ENCODE data around the gene NKX2-3.

NKX2-3 gene

GRCh38 chr10:99531696-99532593 is 797 bp upstream of the NKX2-3 start:
- WGBS (ENCODE audit: extremely low coverage, insufficient coverage, insufficient read length) = no CpG with 5 or more reads among the region's 25 CpGs
- peak overlapping the region; percentile 64 for H3K4me3 ChIP-seq (ENCODE audit: low read depth, low read length)
- peak overlapping the region; percentile 5 for H2AK5ac ChIP-seq (ENCODE audit: low read length)
- peak overlapping the region; percentile 91 for H2BK5ac ChIP-seq (ENCODE audit: low read depth, low read length, poor library complexity)
- no peak overlapping the region for H3K23ac ChIP-seq (ENCODE audit: low read length)
- H4K91ac ChIP-seq (ENCODE audit: low read depth, low read length) = peak overlapping the region; percentile 98
- peak overlapping the region; percentile 87 for H4K8ac ChIP-seq (ENCODE audit: low read depth, low read length)
- DNase-seq = no peak
- H3K4ac ChIP-seq (ENCODE audit: low read depth, low read length) = no peak overlapping the region
- H3K27me3 ChIP-seq (ENCODE audit: insufficient read depth, low read length) = peaks cover 46% of the 10 kb centered on the region
- peaks cover 12% of the 10 kb centered on the region for H3K79me2 ChIP-seq (ENCODE audit: control insufficient read depth, insufficient read depth, low read length, poor library complexity)
- H2BK12ac ChIP-seq (ENCODE audit: low read length) = peak overlapping the region; percentile 96
- peak overlapping the region; percentile 75 for H2BK120ac ChIP-seq (ENCODE audit: insufficient read depth, low read length, poor library complexity)
- no peaks in the 10 kb centered on the region for H3K36me3 ChIP-seq (ENCODE audit: control insufficient read depth in 1 of 2, insufficient read depth in 2 of 2, low read length in 2 of 2)
- H3K18ac ChIP-seq (ENCODE audit: low read length) = peak overlapping the region; percentile 98
- peaks cover 12% of the 10 kb centered on the region for H3K9me3 ChIP-seq (ENCODE audit: insufficient read depth, low read depth, low read length)
- H3K4me1 ChIP-seq (ENCODE audit: control insufficient read depth in 1 of 2, insufficient read depth in 2 of 2, low read length in 2 of 2) = peaks cover 44 to 53% of the 10 kb centered on the region in 2 experiments
- H3K4me2 ChIP-seq (ENCODE audit: low read length) = peak overlapping the region; percentile 74
- no peak overlapping the region for H3K14ac ChIP-seq (ENCODE audit: low read length)
- no peak overlapping the region for H2AFZ ChIP-seq (ENCODE audit: insufficient read depth, low read length, poor library complexity)
- H4K12ac ChIP-seq (ENCODE audit: low read depth, low read length) = no peak overlapping the region
- H3K27ac ChIP-seq (ENCODE audit: low read depth, low read length) = peak overlapping the region; percentile 98
- H3K9ac ChIP-seq (ENCODE audit: low read length) = peak overlapping the region; percentile 21
- H3K79me1 ChIP-seq (ENCODE audit: low read length) = peaks cover 49% of the 10 kb centered on the region

- H4K91ac ChIP-seq (ENCODE audit: low read depth, low read length) = peak overlapping the region; percentile 5
- no peak overlapping the region for H3K4ac ChIP-seq (ENCODE audit: low read depth, low read length)
- H3K18ac ChIP-seq (ENCODE audit: low read length) = peak overlapping the region; percentile 36
- peak overlapping the region; percentile 22 for H3K14ac ChIP-seq (ENCODE audit: low read length)
- H2AK5ac ChIP-seq (ENCODE audit: low read length) = no peak overlapping the region
- WGBS (ENCODE audit: extremely low coverage, insufficient coverage, insufficient read length) = no CpG with 5 or more reads among the region's 38 CpGs
- DNase-seq = no peak
- peak overlapping the region; percentile 78 for H3K4me3 ChIP-seq (ENCODE audit: low read depth, low read length)
- peak overlapping the region; percentile 75 for H3K9ac ChIP-seq (ENCODE audit: low read length)
- H3K23ac ChIP-seq (ENCODE audit: low read length) = peak overlapping the region; percentile 24
- H3K27ac ChIP-seq (ENCODE audit: low read depth, low read length) = no peak overlapping the region
- H2BK12ac ChIP-seq (ENCODE audit: low read length) = no peak overlapping the region
- H3K4me1 ChIP-seq (ENCODE audit: control insufficient read depth in 1 of 2, insufficient read depth in 2 of 2, low read length in 2 of 2) = peaks cover 39 to 50% of the 10 kb centered on the region in 2 experiments
- no peak overlapping the region for H4K12ac ChIP-seq (ENCODE audit: low read depth, low read length)
- H3K79me2 ChIP-seq (ENCODE audit: control insufficient read depth, insufficient read depth, low read length, poor library complexity) = peaks cover 8% of the 10 kb centered on the region
- peaks cover 58% of the 10 kb centered on the region for H3K27me3 ChIP-seq (ENCODE audit: insufficient read depth, low read length)
- no peak overlapping the region for H2AFZ ChIP-seq (ENCODE audit: insufficient read depth, low read length, poor library complexity)
- peak overlapping the region; percentile 7 for H2BK5ac ChIP-seq (ENCODE audit: low read depth, low read length, poor library complexity)
- no peak overlapping the region for H2BK120ac ChIP-seq (ENCODE audit: insufficient read depth, low read length, poor library complexity)
- H3K4me2 ChIP-seq (ENCODE audit: low read length) = peak overlapping the region; percentile 74
- H3K36me3 ChIP-seq (ENCODE audit: control insufficient read depth in 1 of 2, insufficient read depth in 2 of 2, low read length in 2 of 2) = no peaks in the 10 kb centered on the region
- no peak overlapping the region for H4K8ac ChIP-seq (ENCODE audit: low read depth, low read length)
- H3K9me3 ChIP-seq (ENCODE audit: insufficient read depth, low read depth, low read length) = peaks cover 14% of the 10 kb centered on the region
- peaks cover 39% of the 10 kb centered on the region for H3K79me1 ChIP-seq (ENCODE audit: low read length)
Measured at GRCh38 chr10:99533496-99534449, 1.0 kb downstream of the NKX2-3 start.

- no peak for DNase-seq
- Histone ChIP-seq H2AK5ac (ENCODE audit: low read length) (no peak overlapping the region), H3K14ac (ENCODE audit: low read length) (peak overlapping the region; percentile 16), H2BK12ac (ENCODE audit: low read length) (no peak overlapping the region), H3K79me1 (ENCODE audit: low read length) (peaks cover 39% of the 10 kb centered on the region), H3K9me3 (ENCODE audit: insufficient read depth, low read depth, low read length) (peaks cover 14% of the 10 kb centered on the region), H3K4me1 (ENCODE audit: control insufficient read depth in 1 of 2, insufficient read depth in 2 of 2, low read length in 2 of 2) (peaks cover 39 to 55% of the 10 kb centered on the region in 2 experiments), H3K4me3 (ENCODE audit: low read depth, low read length) (peak overlapping the region; percentile 70), H3K27me3 (ENCODE audit: insufficient read depth, low read length) (peaks cover 65% of the 10 kb centered on the region), H2BK120ac (ENCODE audit: insufficient read depth, low read length, poor library complexity) (no peak overlapping the region), H3K23ac (ENCODE audit: low read length) (no peak overlapping the region), H2AFZ (ENCODE audit: insufficient read depth, low read length, poor library complexity) (no peak overlapping the region), H2BK5ac (ENCODE audit: low read depth, low read length, poor library complexity) (no peak overlapping the region), H3K4ac (ENCODE audit: low read depth, low read length) (no peak overlapping the region), H3K27ac (ENCODE audit: low read depth, low read length) (no peak overlapping the region), H4K12ac (ENCODE audit: low read depth, low read length) (no peak overlapping the region), H4K91ac (ENCODE audit: low read depth, low read length) (no peak overlapping the region), H3K4me2 (ENCODE audit: low read length) (peak overlapping the region; percentile 74), H3K18ac (ENCODE audit: low read length) (no peak overlapping the region), H4K8ac (ENCODE audit: low read depth, low read length) (no peak overlapping the region), H3K36me3 (ENCODE audit: control insufficient read depth in 1 of 2, insufficient read depth in 2 of 2, low read length in 2 of 2) (no peaks in the 10 kb centered on the region), H3K9ac (ENCODE audit: low read length) (no peak overlapping the region), H3K79me2 (ENCODE audit: control insufficient read depth, insufficient read depth, low read length, poor library complexity) (peaks cover 8% of the 10 kb centered on the region)
- WGBS (ENCODE audit: extremely low coverage, insufficient coverage, insufficient read length) = no CpG with 5 or more reads among the region's 26 CpGs
Measured at GRCh38 chr10:99534450-99534938, 1.8 kb downstream of the NKX2-3 start.

All from trophoblast cell (in vitro differentiated cells and primary cell).